GM12878 (cell line): ENCODE data around the gene INSIG2. TPM values are rescaled to one million over a fixed set of nuclear protein-coding genes. Genes with fewer than 3 reads are reported as not detected.

Experiments used
- ATAC-seq: fragments of 200-7000 bp; cut with Tn5 transposase; 3 replicates; pipeline ENCODE4 v1.9.1; 2020; ENCODE audit warnings: mild to moderate bottlenecking, moderate library complexity
- BruUV-seq: library from RNA; stranded (reverse); fragments of 400-500 nt; replicated peaks from 2 replicates; lab custom pipeline; 2021; lab: Mats Ljungman, UMichigan
- CTCF ChIA-PET: fragments of 300-600 bp; sonication (Branson Sonifier 250); formaldehyde crosslinking; extraction: SDS; loops from one replicate; lab custom pipeline; 2021; ENCODE audit warnings: inconsistent platforms; lab: Yijun Ruan, JAX
- POLR2A ChIA-PET: fragments of 350-600 bp; formaldehyde crosslinking; extraction: SDS; loops from one replicate; lab custom pipeline; 2021; ENCODE audit warnings: inconsistent platforms; lab: Charles Lee
- RAD21 ChIA-PET: fragments of 300-600 bp; sonication (Branson Sonifier 250); formaldehyde crosslinking; loops from one replicate; lab custom pipeline; 2023; ENCODE audit warnings: antibody characterized with exemption; ENCODE audit not compliant: unreplicated experiment; lab: Charles Lee
- SMC1A ChIA-PET: fragments of 300-600 bp; sonication (Branson Sonifier 250); formaldehyde crosslinking; loops from one replicate; lab custom pipeline; 2023; ENCODE audit not compliant: unreplicated experiment, uncharacterized antibody; lab: Charles Lee
- DNase-seq: peaks from one replicate; pipeline ENCODE4 v3.0.0-alpha.2; 2011; ENCODE audit warnings: low read depth, low spot score
- FAIRE-seq: peaks from 3 replicates; lab custom pipeline; 2011; peaks lifted over from hg19 to GRCh38; lab: Jason Lieb, UNC
- H2AFZ ChIP-seq: 2 replicates; pipeline ENCODE4 v1.6.0; 2011; ENCODE audit warnings: low read depth, low read length, control low read depth; ENCODE audit not compliant: control insufficient read depth
- H3K27ac ChIP-seq: 2 replicates; pipeline ENCODE4 v1.5.1; 2011; ENCODE audit warnings: control low read depth; ENCODE audit not compliant: control insufficient read depth, insufficient read depth
- H3K27me3 ChIP-seq, 2 experiments: replicated peaks in 1 of 2; 2 replicates each; pipeline versions ENCODE4 v1.6.0 to v1.6.1; 2011; ENCODE audit warnings: low read length in 1 of 2; ENCODE audit not compliant: control insufficient read depth in 2 of 2, insufficient read depth in 2 of 2
- H3K36me3 ChIP-seq, 2 experiments: 2 replicates each; pipeline ENCODE4 v1.5.1; 2011; ENCODE audit warnings: low read length in 1 of 2; ENCODE audit not compliant: control insufficient read depth in 2 of 2, insufficient read depth in 2 of 2
- H3K4me1 ChIP-seq: 2 replicates; pipeline ENCODE4 v1.6.1; 2011; ENCODE audit warnings: mild to moderate bottlenecking, low read length, moderate library complexity, mixed read lengths; ENCODE audit not compliant: control insufficient read depth, insufficient read depth
- H3K4me2 ChIP-seq: 2 replicates; pipeline ENCODE4 v1.6.0; 2011; ENCODE audit warnings: control low read depth; ENCODE audit not compliant: control insufficient read depth, insufficient read depth
- H3K4me3 ChIP-seq: fragments of 200-600 bp; sonication (generic); 2 replicates; pipeline ENCODE4 v1.5.1; 2016
- H3K79me2 ChIP-seq: 2 replicates; pipeline ENCODE4 v1.6.0; 2011; ENCODE audit warnings: low read length; ENCODE audit not compliant: control insufficient read depth, insufficient read depth
- H3K9ac ChIP-seq: 2 replicates; pipeline ENCODE4 v1.8.0; 2011; ENCODE audit warnings: low read length, control low read depth, mixed read lengths; ENCODE audit not compliant: control insufficient read depth, insufficient read depth
- H3K9me3 ChIP-seq: replicated peaks from 3 replicates; pipeline ENCODE4 v1.5.1; 2011; ENCODE audit warnings: mild to moderate bottlenecking, low read length; ENCODE audit not compliant: control insufficient read depth, insufficient read depth
- H4K20me1 ChIP-seq: 2 replicates; pipeline ENCODE4 v1.6.0; 2011; ENCODE audit not compliant: control insufficient read depth, insufficient read depth
- E4F1 ChIP-seq: fragments of 450-650 bp; IDR thresholded peaks from 2 replicates; pipeline ENCODE4 v1.6.1; 2018; ENCODE audit warnings: borderline replicate concordance, mild to moderate bottlenecking; ENCODE audit not compliant: partially characterized antibody
- LARP7 ChIP-seq: fragments of 450-650 bp; IDR thresholded peaks from 2 replicates; pipeline ENCODE4 v1.6.1; 2017; ENCODE audit warnings: mild to moderate bottlenecking
- MXI1 ChIP-seq: fragments of 150-350 bp; IDR thresholded peaks from 2 replicates; pipeline ENCODE4 v1.6.1; 2011; ENCODE audit warnings: low read depth, mild to moderate bottlenecking, inconsistent platforms, low read length, improper control_type of control experiment
- NR2C2 ChIP-seq: IDR thresholded peaks from 2 replicates; pipeline ENCODE4 v1.6.1; 2011; ENCODE audit warnings: borderline replicate concordance, low read depth; ENCODE audit not compliant: control insufficient read depth, insufficient read length
- RFX5 ChIP-seq: IDR thresholded peaks from 2 replicates; pipeline ENCODE4 v1.6.1; 2011; ENCODE audit warnings: low read depth, low read length, improper control_type of control experiment
- RUNX3 ChIP-seq: IDR thresholded peaks from 2 replicates; pipeline ENCODE4 v1.6.1; 2012; ENCODE audit warnings: low read length, inconsistent platforms
- TBL1XR1 ChIP-seq: IDR thresholded peaks from 2 replicates; pipeline ENCODE4 v1.6.1; 2012; ENCODE audit warnings: low read depth, low read length, improper control_type of control experiment
- TCF3 ChIP-seq: IDR thresholded peaks from 2 replicates; pipeline ENCODE4 v1.6.1; 2012; ENCODE audit warnings: low read depth, mild to moderate bottlenecking, low read length, borderline replicate concordance; ENCODE audit not compliant: insufficient read depth
- WGBS: methylation state at CpG from one replicate; pipeline ENCODE4 v1.1.6; 2016; ENCODE audit warnings: low lambda C conversion rate; ENCODE audit not compliant: insufficient replicate concordance, insufficient coverage; ENCODE audit errors: missing lambda C conversion rate; 5-methylcytosine and 5-hydroxymethylcytosine counted together
- in situ Hi-C: fragments of 300-500 bp; cut with MboI; formaldehyde crosslinking; loops from 9 replicates; pipeline ENCODE4 v1.14.3; 2018; ENCODE audit warnings: mixed read lengths
- intact Hi-C: fragments of 100-400 bp; cut with micrococcal nuclease; formaldehyde crosslinking; loops from one replicate; pipeline ENCODE4 v1.14.2; 2022; ENCODE audit not compliant: unreplicated experiment
- polyA plus RNA-seq, 11 experiments: library from polyadenylated mRNA; depleted of rRNA in 4 of 11; unstranded in 6 of 11; stranded (reverse) in 5 of 11; fragments of >200 nt; fragmentation: Nextera tagmentation in 4 of 11; fragmentation: Illumina TruSeq in 1 of 11; extraction: Ambion mirVana in 4 of 11; extraction: Trizol in 1 of 11; gene quantifications; 1 replicate in 1 of 11; 2 replicates in 10 of 11; pipeline versions ENCODE4 v1.2.1 to v1.2.3, GENCODE V29; 2011 to 2016; ENCODE audit warnings: inconsistent platforms in 2 of 11, missing spikeins in 2 of 11, low read depth in 1 of 11
- total RNA-seq, 4 experiments: library from RNA; depleted of rRNA in 3 of 4; stranded (reverse); fragments of >200 nt in 3 of 4; fragmentation: Illumina TruSeq in 1 of 4; extraction: Trizol in 1 of 4; gene quantifications; 2 replicates each; pipeline versions ENCODE4 v1.2.1 to v1.2.3, GENCODE V29; 2013 to 2021
- TF ChIP-seq, protein P1 (sequence below): fragments of 450-650 bp; IDR thresholded peaks from 2 replicates; pipeline ENCODE4 v1.6.1; 2017; ENCODE audit warnings: mild to moderate bottlenecking, moderate library complexity
- TF ChIP-seq, protein P2 (sequence below): fragments of 450-650 bp; IDR thresholded peaks from 2 replicates; pipeline ENCODE4 v1.6.1; 2017; ENCODE audit warnings: low read depth, mild to moderate bottlenecking, moderate library complexity

INSIG2 gene
- total and polyA plus RNA-seq, 10 of the 15 experiments (the other 5 are each of a cell fraction or from before 2014, with no cell fraction given) = 4.9 to 92.7 (median 12.0) TPM

DNA sequence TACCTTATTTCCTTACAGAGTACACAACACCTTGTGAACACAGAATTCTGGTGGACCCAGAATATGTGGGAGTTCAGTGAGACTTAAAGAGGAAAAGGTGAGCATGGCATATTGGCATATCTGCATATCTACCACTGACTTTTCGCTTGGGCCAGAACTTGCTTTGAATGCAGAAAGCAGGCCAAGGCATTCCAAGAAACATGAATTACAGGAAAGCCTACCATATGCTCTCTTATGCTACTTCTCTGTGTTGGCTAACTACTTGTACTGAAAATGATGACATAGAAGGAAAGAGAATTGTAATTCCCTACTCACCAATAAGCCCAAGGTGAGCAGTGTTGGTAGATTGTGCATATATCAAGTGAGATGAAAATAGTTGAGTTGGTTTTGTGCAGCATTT is 43.0 kb upstream of the INSIG2 start:
- Histone ChIP-seq H3K4me1 (peaks cover 7% of the 10 kb centered on the region; the same call in 1 of the 2 replicates), H3K9me3 (no peaks in the 10 kb centered on the region), H4K20me1 (no peaks in the 10 kb centered on the region), H3K4me2 (no peak overlapping the region), H2AFZ (no peak overlapping the region), H3K36me3 (no peaks in the 10 kb centered on the region), H3K4me3 (no peak overlapping the region), H3K27ac (no peak overlapping the region), H3K9ac (no peak overlapping the region), H3K27me3 (peaks cover 0 to 9% of the 10 kb centered on the region in 2 experiments; a peak in 2 of 4 replicates), H3K79me2 (no peaks in the 10 kb centered on the region)
- FAIRE-seq (no peak), ATAC-seq (no peak), DNase-seq (no peak)
- CTCF ChIA-PET = interaction anchor here (1.2 to 13.2 kb wide), 10 partner anchors 10 to 821 kb away, joined by 3 to 626 read pairs (median 15); no protein-coding TSS in a partner anchor
- intact Hi-C loops = loop anchor here (5.0 kb wide), 4 partner anchors 102 to 812 kb away; no protein-coding TSS in a partner anchor
- RAD21 ChIA-PET = interaction anchor here (1.9 to 8.6 kb wide), 3 partner anchors 11 to 23 kb away, joined by 7 to 266 read pairs (median 48); no protein-coding TSS in a partner anchor
- BruUV-seq = no TSS peak
- TF ChIP-seq, protein P1, sequence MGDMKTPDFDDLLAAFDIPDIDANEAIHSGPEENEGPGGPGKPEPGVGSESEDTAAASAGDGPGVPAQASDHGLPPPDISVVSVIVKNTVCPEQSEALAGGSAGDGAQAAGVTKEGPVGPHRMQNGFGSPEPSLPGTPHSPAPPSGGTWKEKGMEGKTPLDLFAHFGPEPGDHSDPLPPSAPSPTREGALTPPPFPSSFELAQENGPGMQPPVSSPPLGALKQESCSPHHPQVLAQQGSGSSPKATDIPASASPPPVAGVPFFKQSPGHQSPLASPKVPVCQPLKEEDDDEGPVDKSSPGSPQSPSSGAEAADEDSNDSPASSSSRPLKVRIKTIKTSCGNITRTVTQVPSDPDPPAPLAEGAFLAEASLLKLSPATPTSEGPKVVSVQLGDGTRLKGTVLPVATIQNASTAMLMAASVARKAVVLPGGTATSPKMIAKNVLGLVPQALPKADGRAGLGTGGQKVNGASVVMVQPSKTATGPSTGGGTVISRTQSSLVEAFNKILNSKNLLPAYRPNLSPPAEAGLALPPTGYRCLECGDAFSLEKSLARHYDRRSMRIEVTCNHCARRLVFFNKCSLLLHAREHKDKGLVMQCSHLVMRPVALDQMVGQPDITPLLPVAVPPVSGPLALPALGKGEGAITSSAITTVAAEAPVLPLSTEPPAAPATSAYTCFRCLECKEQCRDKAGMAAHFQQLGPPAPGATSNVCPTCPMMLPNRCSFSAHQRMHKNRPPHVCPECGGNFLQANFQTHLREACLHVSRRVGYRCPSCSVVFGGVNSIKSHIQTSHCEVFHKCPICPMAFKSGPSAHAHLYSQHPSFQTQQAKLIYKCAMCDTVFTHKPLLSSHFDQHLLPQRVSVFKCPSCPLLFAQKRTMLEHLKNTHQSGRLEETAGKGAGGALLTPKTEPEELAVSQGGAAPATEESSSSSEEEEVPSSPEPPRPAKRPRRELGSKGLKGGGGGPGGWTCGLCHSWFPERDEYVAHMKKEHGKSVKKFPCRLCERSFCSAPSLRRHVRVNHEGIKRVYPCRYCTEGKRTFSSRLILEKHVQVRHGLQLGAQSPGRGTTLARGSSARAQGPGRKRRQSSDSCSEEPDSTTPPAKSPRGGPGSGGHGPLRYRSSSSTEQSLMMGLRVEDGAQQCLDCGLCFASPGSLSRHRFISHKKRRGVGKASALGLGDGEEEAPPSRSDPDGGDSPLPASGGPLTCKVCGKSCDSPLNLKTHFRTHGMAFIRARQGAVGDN = no peak
- TF ChIP-seq RUNX3 (no peak), NR2C2 (no peak), RFX5 (no peak), E4F1 (no peak), TBL1XR1 (no peak), MXI1 (no peak), TCF3 (no peak), LARP7 (no peak)
- TF ChIP-seq, protein P2, sequence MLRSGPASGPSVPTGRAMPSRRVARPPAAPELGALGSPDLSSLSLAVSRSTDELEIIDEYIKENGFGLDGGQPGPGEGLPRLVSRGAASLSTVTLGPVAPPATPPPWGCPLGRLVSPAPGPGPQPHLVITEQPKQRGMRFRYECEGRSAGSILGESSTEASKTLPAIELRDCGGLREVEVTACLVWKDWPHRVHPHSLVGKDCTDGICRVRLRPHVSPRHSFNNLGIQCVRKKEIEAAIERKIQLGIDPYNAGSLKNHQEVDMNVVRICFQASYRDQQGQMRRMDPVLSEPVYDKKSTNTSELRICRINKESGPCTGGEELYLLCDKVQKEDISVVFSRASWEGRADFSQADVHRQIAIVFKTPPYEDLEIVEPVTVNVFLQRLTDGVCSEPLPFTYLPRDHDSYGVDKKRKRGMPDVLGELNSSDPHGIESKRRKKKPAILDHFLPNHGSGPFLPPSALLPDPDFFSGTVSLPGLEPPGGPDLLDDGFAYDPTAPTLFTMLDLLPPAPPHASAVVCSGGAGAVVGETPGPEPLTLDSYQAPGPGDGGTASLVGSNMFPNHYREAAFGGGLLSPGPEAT = no peak
- SMC1A ChIA-PET = interaction anchor here (1.0 to 7.9 kb wide), 8 partner anchors 12 to 177 kb away, joined by 3 to 358 read pairs (median 14); partner anchors contain the start of gene CCDC93
- WGBS = 0% methylated on average over 1 of the region's 1 CpG
- in situ Hi-C loops = loop anchor here (25.0 kb wide), 1 partner anchor 817 kb away; no protein-coding TSS in a partner anchor
- POLR2A ChIA-PET = interaction anchor here (0.6 kb wide), 1 partner anchor 1411 kb away, joined by 3 read pairs; no protein-coding TSS in a partner anchor
